ENCODE results near the gene JOSD2.
"Not testable (repeated sequence)": the region's sequence is repeated elsewhere in the genome, so short reads cannot be mapped to it uniquely, and the experiment has no call there.

The JOSD2 gene

DNA sequence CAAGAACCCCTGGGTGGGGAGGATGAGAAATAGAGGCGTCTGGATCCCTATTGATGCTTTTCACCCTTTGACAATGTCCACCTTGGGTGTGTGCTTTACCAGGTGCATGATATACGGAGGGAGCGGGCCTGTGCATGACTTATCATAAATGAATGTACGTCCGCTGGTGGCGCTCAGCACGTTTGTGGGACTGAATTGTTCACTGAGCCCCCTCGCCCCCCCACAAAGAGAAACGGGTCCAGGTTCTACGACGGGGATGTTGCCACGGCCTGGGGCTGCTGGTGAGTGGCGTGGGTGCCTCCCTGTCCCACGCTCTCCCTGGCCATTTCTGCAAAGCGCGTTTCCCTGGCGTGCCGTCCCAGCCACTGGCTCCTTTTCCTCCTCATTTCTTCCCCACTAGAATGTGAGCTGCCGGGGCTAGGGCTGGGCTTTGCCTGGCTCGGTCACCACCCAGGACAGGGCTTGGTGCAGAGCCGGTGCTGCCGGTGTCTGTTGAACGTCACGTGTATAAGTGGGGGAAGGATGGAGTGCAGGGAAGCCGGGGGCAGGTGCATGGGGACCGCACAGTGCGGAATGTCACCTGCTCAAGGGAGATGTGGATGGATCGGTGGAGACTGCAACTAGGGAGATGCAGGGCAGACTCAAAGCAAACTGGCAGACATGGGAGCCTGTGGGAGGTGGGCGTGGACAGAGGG lies 35.7 kb upstream of the JOSD2 start:
- DNase-seq: no peak

DNA sequence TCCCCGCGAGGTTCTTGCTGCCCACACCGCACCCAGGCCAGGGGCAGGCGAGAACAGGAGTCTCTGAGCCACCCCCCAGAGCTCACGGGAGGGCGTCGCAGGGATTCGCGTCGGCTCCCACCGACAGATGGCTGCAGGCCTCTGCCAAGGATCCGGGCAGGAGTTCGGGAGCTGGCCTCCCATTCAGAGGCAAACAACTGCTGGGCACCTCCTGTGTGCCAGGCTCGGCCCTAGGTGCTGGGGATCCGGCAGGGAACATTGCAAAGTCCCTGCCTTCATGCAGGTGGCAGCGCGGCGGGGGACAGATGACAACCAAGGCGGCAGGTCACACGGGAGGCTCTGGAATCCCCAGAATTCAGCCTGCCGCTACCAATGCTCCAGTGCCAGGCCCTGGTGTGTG lies 32.0 kb upstream of the JOSD2 start:
- no peak for DNase-seq

DNA sequence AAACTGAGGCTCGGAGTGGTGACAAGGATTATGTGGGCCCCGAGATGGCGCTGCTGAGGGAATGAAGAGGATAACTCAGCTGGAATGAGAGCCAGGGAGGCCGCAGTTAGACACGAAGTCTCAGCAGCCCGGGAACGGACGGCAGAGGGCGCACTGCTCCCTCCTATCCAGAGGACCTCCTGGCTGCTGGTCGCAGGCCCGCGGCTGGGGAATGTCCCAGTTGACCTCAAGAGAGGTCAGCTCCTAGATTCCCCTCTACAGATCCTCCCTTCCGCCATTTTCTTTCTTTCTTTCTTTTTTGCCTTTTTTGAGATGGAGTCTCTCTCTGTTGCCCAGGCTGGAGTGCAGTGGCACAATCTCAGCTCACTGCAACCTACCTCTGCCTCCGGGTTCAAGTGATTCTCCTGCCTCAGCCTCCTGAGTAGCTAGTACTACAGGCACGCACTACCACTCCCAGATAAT lies 26.8 kb upstream of the JOSD2 start:
- peak; percentile 54 to 86 for DNase-seq

DNA sequence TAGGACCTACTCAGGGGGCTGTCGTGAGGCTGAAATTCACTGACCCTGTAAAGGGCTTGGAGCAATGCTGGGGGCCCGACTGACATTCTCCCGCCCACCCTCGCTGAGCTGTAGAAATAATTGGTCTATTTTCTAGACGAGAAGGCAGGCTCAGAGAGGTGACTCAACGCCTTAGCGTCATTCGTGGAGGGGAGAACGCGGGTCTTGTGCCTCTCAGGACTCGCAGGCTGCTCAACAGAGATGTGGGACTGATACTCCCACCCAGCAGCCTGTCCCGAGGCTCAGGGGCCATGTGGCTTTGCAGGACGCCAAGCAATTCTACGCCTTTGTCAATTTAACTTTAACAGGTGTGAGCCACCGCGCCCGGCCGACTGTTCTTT lies 26.3 kb upstream of the JOSD2 start:
- no peak for DNase-seq

DNA sequence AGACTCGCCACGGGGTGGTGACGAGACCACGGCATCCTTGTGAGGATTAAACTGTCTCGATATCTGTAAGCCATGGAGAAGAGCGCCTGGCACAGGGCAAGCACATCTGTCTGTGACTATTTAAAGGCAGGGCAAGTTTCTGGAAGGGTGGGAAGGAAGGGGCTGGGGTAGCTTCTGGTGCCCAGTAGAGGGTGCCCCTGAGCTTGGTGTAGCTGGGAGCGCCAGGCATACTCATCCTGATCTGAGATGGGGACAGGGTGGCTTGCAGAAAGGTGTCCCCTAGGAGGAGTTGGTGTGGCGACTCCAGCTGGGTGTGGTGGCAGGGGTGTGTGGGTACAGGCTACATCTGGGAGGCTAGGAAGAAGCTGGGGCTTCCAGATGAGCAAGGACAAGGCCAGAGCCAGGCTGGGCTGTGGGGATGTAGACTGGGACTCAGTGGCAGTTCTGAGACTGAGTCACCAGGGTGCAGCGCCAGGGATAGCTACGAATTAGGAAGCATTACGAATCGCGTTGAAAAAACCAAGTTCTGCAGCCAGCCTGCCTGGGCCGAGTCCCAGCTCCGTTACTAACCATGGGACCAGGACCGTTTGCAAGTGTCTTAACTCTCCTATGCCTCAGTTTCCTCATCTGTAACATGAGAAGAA lies 25.8 kb upstream of the JOSD2 start:
- no peak for DNase-seq

DNA sequence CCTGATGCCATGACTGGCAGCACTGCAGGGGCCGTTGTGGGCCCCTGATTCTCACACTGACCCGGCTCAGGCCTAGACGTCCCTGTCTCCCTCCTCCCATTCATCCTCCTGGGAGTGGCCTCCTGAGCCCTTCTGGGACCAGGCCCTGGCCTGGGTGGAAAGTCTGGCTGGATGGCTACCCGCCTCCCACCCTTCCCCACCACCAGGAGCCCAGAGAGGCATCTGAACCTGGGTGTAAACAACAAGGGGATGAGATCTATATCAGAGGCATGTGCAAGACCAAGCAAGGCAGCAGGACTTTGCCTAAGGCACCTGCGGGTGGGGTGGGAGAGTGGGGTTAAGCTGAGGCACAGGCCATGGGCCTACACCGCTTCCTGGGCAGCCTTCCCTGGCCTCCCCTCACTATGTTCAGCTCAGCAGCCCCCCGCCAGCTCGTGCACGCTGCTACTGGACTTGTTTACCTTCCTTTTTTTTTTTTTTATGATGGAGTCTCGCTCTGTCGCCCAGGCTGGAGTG lies 24.7 kb upstream of the JOSD2 start:
- DNase-seq: no peak

DNA sequence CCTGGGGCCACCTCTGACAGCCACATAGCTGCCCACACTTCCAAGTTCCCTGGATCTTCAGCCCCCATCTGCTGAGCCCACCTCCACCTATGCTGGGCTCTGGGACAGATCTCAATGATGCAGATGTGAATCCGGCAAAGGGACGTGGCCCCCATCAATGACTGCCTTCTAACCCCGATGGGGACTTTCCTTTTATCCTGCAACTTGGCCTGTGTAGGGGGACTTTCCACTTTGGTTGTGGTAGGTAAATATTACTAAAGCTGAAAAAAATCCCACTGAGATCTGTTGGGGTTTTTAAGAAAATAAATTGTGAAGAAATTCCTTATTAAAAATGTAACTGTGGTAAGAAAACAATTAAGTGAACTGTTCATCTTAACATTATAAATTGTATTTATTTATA lies 23.5 kb upstream of the JOSD2 start:
- no peak for DNase-seq

DNA sequence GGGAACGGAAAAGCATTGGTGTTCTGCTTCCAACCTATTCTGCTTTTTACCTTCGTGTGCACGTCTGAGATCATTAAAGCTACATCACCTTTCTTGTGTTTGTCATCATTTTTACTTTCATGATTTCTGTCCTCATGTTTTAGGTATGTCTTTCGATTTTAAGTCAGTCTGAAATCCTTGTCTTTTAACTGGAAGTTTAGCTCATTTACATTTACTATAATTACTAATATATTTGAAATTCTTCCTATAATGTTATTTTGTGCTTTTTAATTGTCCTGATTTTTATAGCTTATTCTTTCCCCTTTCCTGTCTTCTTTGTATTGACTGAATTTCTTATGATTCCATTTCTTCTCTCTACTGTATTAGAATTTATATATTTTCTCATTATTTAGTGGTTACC lies 22.0 kb upstream of the JOSD2 start:
- DNase-seq: no peak

DNA sequence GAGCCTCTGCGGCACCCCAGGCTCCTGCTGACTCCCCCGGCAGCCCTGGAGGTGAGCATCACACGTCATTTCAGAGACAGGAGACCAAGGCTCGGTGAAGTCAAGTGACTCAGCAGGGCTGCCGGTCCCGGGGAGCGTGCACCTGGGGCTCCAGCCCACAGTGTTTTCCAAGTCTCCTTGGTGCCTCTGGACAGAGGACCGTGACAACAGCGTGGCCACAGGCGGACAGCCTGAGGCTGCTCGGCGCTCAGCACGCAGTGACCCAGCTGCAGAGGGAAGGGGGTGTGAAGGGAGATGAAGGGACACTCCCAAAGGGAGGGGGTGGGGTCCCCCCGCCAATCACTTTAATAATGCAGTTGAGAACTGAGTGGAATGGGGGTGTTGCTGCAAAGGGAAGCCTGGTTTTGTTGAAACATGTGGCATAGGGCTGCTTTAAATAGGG lies 20.2 kb upstream of the JOSD2 start:
- no peak for DNase-seq

DNA sequence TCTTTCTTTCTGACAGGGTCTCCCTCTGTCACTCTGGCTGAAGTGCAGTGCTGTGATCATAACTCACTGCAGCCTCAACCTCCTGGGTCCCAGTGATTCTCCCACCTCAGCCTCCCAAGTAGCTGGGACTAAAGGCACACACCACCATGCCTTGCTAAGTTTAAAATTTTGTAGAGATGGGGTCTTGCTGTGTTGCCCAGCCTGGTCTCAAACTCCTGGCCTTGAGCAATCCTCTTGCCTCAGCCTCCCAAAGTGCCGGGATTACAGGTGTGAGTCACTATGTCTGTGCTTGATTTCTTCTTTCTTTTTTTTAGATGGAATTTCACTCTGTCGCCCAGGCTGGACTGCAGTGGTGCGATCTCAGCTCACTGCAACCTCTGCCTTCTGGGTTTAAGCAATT lies 17.1 kb upstream of the JOSD2 start:
- DNase-seq: not testable (repeated sequence)

DNA sequence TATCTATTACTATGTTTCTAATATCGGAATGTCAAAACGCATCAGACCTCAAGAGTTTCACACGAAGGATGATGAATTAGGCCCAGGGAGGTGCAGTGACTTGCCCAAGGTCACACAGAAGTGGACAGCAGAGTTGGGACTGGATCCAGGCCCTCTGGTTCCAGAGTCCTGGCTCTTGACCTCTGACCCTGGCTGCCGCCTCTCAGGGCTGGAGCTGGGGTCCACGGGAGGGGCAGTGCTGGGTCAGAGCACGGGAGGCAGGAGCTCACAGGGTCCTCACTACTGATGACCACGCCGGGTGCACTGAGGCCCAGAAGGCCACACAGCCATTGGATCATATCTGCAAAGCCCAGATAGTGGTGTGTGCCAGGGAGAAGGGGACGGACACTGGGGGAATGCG lies 11.9 kb upstream of the JOSD2 start:
- no peak for DNase-seq

DNA sequence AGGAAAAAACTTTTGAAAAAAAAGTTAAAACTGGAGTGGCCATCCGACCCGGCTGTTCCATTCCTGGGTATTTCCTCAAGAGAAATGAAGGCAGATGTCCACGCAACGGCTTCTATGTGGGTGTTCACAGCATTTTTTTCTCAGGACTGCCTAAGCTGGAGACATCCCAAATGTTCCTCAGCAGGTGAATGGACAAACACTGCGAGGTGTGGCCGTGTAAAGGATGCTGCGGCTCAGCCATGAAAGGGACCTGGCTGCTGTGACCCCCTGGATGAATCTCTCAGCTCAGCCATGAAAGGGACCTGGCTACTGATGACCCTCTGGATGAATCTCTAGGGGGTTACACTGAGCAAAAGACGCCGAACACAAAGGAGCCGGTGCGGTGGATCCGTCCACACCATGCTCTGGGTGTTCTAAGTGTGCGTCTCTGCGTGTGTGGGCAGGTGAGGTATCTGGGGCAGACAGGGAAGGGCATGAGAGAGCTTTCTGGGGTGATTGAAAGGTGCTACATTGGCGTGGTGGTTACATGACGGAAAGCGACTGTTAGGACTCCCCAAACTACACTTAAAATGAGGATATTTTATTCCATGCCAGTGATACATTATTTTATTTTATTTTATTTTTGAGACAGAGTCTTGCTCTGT lies 10.0 kb upstream of the JOSD2 start:
- no peak for DNase-seq

DNA sequence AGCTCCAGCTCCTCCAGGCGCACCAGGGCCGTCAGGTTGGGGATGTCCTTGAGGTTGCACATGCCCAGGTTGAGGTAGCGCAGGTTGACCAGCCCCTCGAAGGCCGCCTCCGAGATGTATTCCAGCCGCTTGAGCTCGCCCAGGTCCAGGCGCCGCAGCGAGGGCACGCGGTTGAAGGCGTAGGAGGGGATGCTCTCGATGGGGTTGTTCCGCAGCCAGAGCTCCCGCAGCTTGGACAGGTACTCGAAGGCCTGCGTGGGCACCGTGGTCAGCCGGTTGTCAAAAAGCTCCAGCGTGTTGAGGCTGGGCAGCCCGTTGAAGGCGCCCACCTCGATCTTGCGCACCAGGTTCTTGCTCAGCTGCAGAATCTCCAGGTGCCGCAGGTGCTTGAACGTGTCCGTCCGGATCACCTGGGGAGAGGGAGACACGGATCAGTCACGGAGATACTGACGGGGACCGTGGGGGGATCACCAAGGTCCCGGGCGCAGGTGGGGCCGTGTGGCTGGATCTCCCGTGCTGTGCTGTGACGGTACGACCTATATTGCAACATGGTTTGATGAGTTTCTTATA lies 8.1 kb upstream of the JOSD2 start:
- no peak for DNase-seq

DNA sequence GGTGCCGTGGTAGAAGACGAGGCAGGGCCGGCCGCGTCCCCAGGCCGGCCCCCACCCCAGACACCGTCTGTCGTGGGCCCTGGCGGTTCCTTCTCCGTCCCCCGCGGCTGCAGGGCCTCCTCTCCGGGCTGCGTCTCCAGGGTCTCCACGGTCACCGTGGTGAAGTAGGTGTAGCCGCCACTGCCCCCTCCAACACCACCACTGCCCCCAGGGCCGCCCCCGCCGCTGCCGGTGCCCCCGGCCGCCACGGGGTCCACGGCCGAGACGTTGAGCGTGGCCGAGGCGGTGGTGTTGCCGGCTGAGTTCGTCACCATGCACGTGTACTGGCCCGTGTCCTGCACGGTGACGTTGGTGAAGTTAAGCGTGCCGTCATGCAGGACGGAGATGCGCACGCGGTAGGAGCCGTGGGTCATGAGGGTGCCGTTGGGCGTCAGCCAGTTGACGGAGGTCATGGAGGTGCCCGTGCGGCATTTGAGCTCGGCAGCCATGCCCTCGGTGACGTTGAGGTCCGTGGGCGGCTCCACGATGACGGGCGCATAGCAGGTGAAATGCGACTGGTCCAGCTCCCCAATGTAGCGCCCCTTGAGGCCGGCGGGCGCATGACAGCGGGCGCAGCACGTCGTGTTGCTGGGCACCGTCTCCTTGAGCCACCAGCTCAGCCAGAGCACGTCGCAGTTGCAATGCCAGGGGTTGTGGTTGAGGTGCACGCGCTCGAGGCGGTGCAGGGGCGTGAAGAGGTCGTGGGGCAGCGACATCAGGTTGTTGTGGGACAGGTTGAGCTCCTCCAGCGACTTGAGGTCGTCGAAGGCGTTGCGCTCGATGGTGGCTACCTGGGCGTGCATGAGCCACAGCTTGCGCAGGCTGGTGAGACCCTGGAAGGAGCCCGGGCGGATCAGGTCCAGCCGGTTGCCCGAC lies 7.4 kb upstream of the JOSD2 start:
- no peak for DNase-seq

DNA sequence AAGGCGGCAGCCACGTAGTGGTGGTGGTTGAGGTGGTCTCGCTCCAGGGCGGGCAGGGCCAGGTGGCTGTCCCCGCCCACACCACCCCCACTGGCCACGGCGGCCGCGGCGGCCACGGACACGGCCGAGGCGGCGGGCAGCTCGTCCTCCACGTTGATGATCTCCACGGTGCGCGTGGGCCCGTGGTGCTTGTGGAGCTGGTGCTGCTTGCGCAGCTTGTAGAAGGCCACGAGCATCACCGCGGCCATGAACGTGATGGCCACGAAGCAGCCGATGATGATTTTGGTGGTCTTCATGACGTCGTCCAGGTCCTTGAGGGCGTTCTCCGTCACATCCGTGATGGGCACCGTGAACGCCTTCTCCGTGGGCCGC lies 6.7 kb upstream of the JOSD2 start:
- DNase-seq: no peak

DNA sequence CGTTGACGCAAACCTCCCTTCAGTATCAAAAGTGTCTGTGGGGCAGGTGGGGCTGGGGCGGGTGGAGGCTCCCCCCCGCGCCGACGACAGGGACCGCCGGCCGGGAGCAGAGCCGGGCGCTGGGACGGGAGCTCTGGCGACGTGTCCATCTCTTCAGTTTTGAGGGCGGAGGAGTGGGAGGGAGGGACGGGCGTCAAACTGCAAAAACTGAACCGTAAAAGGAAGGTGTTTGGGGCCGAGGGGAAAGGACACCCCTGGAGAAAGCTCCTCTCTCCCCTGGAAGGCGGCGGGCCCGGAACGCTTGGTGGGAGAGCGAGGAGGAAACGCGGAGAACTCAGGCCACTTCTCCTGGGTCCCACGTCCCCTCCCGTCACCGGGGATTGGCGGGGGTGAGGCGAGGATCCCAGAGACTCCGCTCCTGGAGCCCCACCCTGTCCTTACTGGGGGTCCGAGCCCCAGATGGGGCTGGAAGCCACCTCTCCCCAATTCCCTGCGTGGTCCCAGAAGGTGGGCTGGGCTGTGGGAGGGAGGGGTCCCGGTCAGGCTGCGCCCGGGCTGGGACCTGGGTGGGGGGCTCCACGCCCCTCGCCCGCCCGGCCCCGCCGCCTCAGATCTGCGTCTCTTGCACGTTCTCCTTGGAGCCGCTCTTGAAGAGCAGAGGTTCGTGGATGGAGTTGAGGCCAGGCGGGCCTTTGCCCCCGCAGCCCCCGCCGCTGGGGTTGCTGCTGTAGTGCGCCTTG lies 6.1 kb upstream of the JOSD2 start:
- DNase-seq: no peak

DNA sequence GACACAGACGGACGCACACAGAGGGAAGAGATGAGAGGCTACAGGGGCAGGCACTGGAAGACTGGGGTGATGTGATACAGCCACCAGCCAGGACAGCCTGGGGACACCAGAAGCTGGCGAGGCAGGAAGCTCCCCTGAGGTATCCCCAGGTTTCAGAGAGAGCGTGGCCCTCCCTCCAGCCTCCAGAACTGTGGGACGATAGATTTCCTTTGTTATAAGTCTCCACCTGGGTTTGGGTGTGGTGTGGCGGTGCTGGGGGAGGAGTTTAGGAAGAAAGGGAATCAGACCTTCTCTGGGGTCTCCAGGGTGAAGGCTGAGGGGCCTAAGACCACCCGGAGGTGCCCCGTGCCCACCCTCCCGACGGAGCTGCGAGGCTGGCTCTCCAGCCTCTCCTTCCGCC lies 5.5 kb upstream of the JOSD2 start:
- no peak for DNase-seq

DNA sequence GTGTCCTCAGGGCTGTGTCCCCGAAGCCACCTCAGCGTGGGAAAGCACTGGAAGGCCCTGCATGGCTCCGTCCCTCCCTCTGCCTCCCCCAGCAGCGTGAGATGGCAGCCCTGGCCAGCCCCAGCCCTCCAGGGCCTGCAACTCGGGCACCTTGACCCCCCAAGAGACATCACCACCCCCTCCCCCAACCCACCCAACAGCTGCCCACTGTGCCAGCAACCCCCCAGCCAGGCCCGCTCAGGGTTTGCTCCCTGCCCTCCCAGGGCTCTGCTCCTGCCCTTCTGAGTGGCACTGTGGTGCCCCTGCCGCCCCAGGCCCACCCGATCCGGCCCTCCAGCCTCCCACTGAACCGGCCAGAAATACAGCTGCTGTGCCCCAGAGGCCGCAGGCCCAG lies 4.2 kb upstream of the JOSD2 start:
- DNase-seq: no peak

DNA sequence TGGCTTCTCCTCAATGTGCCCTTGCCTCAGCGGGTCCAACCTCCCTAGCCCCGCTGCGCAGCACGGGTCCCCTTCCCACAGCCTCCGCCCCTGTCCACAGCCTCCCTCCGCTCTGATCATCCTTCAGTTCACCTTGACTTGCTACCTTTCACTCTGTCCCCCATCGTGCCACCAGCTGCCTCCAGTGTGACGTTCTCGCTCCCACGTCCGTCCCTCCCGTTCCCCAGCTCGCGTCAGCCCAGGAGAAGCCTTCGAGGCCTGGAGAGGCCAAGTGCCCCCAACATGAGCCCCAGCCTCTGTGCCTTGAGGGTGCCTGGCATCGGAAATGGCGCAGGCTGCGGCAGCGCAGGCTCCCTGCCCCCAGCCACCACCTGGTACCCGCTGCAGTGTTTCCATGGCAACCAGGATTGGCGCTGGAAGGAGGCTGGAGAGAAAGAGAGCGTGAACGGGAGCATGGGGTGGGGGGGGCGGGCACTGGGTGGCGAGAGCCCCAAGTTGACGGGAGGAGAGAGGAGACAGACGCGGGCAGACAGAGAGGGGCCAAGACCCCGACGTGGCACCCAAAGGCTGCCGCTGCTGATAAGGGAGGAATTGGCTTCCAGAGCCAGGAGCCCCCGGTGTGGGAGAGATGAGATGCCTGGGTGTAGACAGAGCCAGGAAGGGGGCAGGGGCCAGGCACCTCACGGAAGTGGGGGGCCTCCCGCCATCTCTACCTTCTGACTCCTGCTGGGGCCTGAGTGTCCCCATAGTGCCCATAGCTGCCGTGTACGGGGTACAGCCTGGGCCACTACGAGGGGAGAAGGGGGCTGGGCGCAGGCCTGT lies 3.6 kb upstream of the JOSD2 start:
- DNase-seq: no peak

DNA sequence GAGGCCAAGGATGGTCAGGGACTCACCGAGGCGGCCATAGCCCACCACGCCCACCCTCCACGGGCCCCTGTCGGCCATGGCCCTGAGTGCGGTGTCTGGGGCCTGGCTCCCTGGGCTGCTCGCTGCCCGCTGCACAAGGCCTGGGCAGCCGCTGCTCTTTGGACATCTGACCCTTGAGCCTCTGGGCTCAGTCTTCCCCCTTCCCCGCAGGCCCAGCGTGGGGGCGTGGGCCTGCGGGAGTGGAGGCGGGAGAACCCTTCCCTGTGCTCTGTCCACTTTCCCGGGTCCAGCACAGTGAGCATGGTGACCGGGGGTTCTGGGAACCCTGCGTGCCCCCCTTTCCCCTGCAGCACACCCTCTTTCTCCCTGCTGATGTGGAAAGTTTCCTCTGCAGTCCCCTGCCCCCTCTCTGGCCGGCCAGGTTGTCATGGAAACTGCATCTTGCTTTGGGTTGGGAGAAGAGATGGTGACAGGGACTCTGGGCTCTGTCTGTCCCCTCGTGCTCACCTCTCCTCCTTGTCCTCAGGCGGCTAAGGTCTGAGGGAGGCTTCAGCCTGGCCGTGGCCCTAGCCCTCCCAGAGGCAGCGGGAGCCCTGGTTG lies 2.9 kb upstream of the JOSD2 start, which contains the start of gene ASPDH:
Gene ASPDH (minus strand): TSS at position 168 of the 600 bp plus-strand sequence. CDS start 90 bp downstream, at position 78.
- no peak for DNase-seq
